NCI-H2107 (cell line): ENCODE data around the gene COL28A1.
A peak's percentile ranks its signal among the peaks of the same experiment; 100 is the strongest.
"Not testable (repeated sequence)": the region's sequence is repeated elsewhere in the genome, so short reads cannot be mapped to it uniquely, and the experiment has no call there.

ENCODE experiments used
- DNase-seq: peaks from one replicate; lab custom pipeline; 2025; lab: John Stamatoyannopoulos, UW

The COL28A1 gene

DNA sequence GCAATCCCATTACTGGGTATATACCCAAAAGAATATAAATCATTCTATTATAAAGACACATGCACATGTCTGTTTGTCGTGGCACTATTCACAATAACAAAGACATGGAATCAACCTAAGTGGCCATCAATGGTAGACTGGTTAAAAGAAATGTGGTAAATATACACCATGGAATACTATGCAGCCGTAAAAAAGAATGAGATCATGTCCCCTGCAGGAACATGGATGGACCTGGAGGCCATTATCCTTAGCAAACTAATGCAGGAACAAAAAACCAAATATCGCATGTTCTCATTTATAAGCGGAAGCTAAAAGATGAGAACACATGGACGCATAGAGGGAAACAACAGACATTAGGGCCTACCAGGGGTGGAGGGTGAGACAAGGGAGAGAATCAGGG lies 25.9 kb upstream of the COL28A1 start:
- not testable (repeated sequence) for DNase-seq

DNA sequence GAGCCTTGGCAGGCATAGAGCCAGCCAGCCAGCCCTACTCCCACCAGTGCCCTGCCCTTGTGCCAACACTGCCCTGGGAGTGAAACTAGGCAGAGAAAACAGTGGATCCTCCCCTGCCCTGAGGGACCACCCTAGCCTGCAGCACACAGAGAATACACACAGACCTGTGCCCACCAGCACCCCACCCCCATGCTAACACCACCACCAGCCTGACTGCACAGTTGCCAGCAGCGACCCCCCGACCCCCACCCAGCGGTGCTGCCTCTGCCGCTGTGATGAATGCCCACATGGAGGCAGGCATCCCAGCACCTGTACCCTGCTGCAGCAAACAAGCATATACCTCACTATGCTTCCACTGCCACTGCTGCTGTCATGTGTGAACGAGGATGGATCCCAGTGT lies 21.6 kb upstream of the COL28A1 start:
- DNase-seq: no peak

- no peak for DNase-seq
Measured at GRCh38 chr7:7556852-7557251, 21.2 kb upstream of the COL28A1 start.

DNA sequence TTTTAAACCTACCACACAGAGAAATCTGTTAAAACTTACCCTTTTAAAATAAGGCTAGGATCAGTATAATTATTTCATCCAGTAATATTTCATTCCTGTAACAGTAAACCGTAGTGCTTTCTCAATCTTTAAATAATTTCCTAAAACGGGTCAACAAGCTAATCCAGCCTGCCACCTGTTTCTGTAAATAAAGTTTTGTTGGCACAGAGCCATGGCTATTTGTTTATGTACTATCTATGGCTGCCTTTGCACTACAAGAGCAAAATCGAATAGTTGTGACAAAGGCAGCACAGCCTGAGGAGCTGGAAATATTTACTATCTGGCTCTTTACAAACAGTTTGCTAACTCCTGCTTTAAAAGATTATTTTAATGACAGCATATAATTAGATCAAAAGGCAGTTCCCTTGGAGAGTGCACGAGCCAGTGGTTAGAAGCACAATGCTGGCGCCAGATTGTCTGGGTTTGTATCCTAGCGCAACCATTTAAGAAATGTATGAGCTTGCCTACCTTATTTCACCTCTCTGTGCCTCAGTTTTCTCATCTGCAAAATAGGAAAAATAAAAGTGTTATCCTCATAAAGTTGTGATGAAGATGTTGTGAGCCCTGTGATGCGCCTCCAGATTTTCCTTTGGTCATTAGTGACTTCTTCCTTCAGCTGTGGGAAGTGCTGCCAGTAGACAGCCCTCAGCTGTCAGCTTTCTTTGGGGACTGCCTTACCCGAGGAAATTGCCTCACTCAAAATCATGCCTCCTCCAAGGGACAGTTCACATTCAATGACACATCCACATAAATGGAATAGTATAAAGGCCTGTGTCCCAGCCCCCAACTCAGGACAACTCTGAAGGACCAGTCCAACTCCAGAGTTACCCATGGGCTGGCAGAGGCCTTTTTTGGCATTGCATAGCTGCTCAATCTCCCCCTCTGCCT lies 19.2 kb upstream of the COL28A1 start:
- peak; percentile 89 for DNase-seq

GRCh38 chr7:7554021-7554432 lies 18.4 kb upstream of the COL28A1 start:
- peak; percentile 5 for DNase-seq

GRCh38 chr7:7553386-7553785 lies 17.7 kb upstream of the COL28A1 start:
- no peak for DNase-seq

DNA sequence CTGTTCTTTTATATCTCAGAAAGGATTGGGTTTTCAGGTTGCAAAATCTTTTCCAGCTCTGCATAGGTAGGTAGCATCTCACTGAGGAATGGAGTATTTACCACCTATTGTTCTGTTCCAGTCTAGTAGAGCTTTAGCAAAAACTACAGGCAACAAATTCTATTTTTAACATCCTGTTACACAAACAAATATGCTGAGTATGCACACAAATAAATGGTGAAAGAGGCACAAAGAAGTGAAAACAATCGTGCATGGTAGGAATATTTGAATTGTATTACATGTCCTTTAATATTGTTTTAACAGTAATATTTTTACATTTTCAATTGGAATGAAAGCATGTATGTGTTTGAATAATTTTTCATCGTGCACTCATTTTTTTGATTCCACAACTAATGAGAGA lies 16.5 kb upstream of the COL28A1 start:
- no peak for DNase-seq

DNA sequence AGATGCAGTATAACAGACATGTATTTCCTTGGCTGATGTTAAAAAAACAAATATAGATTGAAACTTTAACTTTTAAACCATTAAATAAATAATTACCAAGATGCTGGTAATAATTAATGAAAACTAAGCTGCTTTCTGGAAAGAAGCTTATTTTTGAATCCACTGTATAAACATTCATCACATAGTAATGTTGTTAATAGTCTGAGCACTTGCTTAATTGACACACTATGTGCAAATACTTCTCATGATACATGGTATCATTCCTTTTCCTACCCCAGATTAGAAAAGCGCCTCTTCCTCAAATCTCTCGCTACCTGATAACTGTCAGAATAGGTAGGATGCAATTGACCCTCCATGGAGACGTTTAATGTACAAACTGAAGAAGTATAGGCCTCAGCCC lies 15.0 kb upstream of the COL28A1 start:
- no peak for DNase-seq

GRCh38 chr7:7548407-7548806 lies 12.7 kb upstream of the COL28A1 start:
- DNase-seq: no peak

- no peak for DNase-seq
Measured at GRCh38 chr7:7542251-7542835, 6.7 kb upstream of the COL28A1 start.

GRCh38 chr7:7539711-7540110 lies 4.0 kb upstream of the COL28A1 start:
- no peak for DNase-seq

- no peak for DNase-seq
Measured at GRCh38 chr7:7539152-7539551, 3.5 kb upstream of the COL28A1 start.

DNA sequence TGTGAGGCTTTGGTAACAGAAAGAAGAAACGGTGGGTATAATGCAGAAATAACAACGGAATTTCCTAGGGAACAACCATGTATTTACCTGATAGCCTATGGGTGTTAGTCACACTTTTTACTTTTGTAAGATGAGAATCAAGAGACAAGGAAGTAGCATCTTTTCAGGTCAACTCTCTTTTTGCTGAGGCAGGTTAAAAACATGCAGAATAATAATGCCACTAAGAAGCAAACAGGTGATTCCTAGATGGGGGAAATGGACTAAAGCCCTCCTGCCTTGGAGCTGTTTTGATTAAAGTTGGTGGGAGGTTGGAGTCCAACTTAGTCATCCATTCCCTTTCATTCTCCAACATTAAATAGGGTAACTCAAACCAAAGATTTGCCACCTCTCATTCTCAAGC lies 2.0 kb upstream of the COL28A1 start:
- DNase-seq: no peak

DNA sequence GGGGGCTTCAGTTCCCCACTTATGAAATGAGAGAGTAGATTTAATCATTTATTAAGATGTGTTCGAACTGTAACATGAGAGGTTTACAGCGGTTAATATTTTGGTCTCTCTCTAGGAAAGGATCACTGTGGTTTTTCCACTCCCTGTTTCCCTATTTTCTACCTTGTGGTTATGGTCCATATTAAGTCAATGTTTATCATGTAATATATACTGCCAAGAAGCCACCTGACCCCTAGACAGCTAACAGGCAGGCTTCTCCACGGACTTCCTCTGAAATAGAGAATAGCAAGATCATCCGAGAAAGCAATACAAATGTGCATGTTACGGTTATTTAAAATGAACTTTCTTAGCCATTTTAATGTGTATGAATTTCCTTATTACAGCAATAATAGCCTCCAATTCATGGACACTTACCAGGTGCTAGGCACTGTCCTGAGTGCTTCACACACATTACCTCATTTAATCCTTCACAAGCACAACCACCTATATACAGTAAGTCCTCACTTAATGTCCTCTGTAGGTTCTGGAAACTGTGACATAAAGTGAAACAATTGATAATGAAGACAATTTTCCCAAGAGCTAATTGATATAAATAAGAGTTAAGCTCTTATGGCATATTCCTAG lies 835 bp upstream of the COL28A1 start:
- no peak for DNase-seq

- no peak for DNase-seq
Measured at GRCh38 chr7:7533831-7534430, 1.7 kb downstream of the COL28A1 start.

DNA sequence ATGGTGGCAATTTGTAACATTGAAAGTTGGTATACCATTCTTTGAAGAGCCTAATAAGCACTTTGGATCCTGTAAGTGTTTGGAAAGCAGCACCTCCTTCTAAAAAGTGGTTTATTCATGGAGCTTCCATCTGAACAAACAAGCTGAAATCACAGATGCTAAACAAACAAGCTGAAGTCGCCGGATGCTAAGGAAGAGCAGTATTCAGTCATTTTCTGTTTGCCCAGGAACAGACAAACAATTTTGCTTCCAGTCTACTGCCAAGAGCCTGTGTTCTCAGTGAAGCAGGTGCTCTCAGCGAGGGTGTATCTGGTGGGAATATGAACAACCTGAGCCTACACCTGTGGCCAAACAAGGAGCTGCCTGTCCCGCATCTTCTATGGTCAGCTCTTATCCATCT lies 6.3 kb downstream of the COL28A1 start:
- no peak for DNase-seq

- DNase-seq: no peak
Measured at GRCh38 chr7:7527047-7527446, 8.6 kb downstream of the COL28A1 start.

- DNase-seq: no peak
Measured at GRCh38 chr7:7526006-7526405, 9.7 kb downstream of the COL28A1 start.

GRCh38 chr7:7524121-7524520 lies 11.6 kb downstream of the COL28A1 start:
- DNase-seq: no peak

DNA sequence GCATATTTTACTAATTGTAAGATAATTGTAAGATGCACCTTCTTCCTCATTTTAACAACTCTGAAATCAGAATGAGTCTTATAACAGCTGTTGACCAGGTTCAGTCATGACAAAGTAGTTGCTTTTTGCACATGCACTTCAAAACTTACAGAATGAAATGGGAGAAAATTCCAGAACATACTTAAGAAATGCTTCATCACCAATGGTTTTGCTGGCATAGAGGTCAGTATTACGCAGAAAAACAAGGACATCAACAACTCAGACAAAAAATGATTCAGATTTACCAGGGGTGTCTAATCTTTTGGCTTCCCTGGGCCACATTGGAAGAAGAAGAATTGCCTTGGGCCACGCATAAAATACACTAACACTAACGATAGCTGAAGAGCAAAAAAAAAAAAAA lies 13.3 kb downstream of the COL28A1 start:
- DNase-seq: no peak

- DNase-seq: no peak
Measured at GRCh38 chr7:7521259-7521658, 14.4 kb downstream of the COL28A1 start.

DNA sequence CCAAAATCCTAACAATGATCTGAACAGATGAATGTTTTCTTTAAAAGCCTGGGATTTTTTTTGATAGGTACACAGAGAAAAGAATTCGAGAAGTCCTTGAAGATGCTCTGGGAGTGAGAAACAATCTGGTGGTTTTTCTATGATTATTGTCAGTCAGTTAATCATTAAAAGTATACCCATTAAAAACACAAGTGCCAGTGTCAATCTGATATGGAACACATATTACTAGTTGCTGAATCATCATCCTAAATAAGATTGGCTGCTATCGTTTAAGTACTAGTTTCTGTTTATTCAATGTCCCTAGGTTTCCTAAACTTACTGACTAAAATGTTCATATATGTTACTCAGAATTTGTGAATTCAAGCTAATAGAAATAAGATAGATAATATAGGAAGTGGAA lies 16.1 kb downstream of the COL28A1 start:
- DNase-seq: no peak

GRCh38 chr7:7519056-7519455 lies 16.6 kb downstream of the COL28A1 start:
- no peak for DNase-seq
